KMS-11 (cell line): Measurements from ENCODE around the gene ASCC1.
"Not testable (repeated sequence)": the region's sequence is repeated elsewhere in the genome, so short reads cannot be mapped to it uniquely, and the experiment has no call there.

Experiments used
- H2AFZ ChIP-seq: fragments of 200-600 bp; sonication (generic); 2 replicates; pipeline ENCODE4 v1.6.1; 2016; ENCODE audit warnings: antibody characterized with exemption, mixed run types, low read depth
- H3K27ac ChIP-seq: fragments of 200-600 bp; sonication (generic); 2 replicates; pipeline ENCODE4 v1.6.1; 2016; ENCODE audit warnings: mild to moderate bottlenecking, mixed run types
- H3K27me3 ChIP-seq: fragments of 200-600 bp; sonication (generic); 2 replicates; pipeline ENCODE4 v1.6.1; 2017; ENCODE audit warnings: mild to moderate bottlenecking, low read depth, mixed run types, moderate library complexity; ENCODE audit not compliant: insufficient read depth
- H3K36me3 ChIP-seq: fragments of 200-600 bp; sonication (generic); 2 replicates; pipeline ENCODE4 v1.6.1; 2017; ENCODE audit warnings: mild to moderate bottlenecking, mixed run types; ENCODE audit not compliant: insufficient read depth
- H3K4me1 ChIP-seq: fragments of 200-600 bp; sonication (generic); 2 replicates; pipeline ENCODE4 v1.6.1; 2016; ENCODE audit warnings: mild to moderate bottlenecking, low read depth, mixed run types; ENCODE audit not compliant: poor library complexity, severe bottlenecking
- H3K4me2 ChIP-seq: fragments of 200-600 bp; sonication (generic); 2 replicates; pipeline ENCODE4 v1.7.0; 2016; ENCODE audit warnings: mild to moderate bottlenecking, mixed run types
- H3K4me3 ChIP-seq: fragments of 200-600 bp; sonication (generic); IDR thresholded peaks from 2 replicates; pipeline ENCODE4 v1.6.1; 2017; ENCODE audit warnings: low read depth, low read length, mixed read lengths; ENCODE audit not compliant: insufficient read depth
- H3K79me2 ChIP-seq: fragments of 200-600 bp; sonication (generic); 2 replicates; pipeline ENCODE4 v1.6.1; 2016; ENCODE audit warnings: low read depth, mixed run types; ENCODE audit not compliant: insufficient read depth
- H3K9ac ChIP-seq: fragments of 200-600 bp; sonication (generic); 2 replicates; pipeline ENCODE4 v1.6.1; 2016; ENCODE audit warnings: mild to moderate bottlenecking, mixed run types
- H4K20me1 ChIP-seq: fragments of 200-600 bp; sonication (generic); 2 replicates; pipeline ENCODE4 v1.6.1; 2016; ENCODE audit warnings: mild to moderate bottlenecking, mixed run types; ENCODE audit not compliant: insufficient read depth
- CTCF ChIP-seq: fragments of 200-600 bp; sonication (generic); conservative IDR thresholded peaks from 2 replicates; pipeline ENCODE4 v1.6.1; 2017; ENCODE audit warnings: low read depth, mild to moderate bottlenecking, antibody characterized with exemption, low read length, moderate library complexity, mixed read lengths

The ASCC1 gene

GRCh38 chr10:72218325-72218724 is 2.2 kb upstream of the ASCC1 start:
- no peaks in the 10 kb centered on the region for H3K36me3 ChIP-seq
- peaks cover 56% of the 10 kb centered on the region for H3K79me2 ChIP-seq
- H2AFZ ChIP-seq = no peak overlapping the region
- no peaks in the 10 kb centered on the region for H3K27me3 ChIP-seq
- no peak overlapping the region for H3K4me3 ChIP-seq
- H3K4me2 ChIP-seq = no peak overlapping the region
- H4K20me1 ChIP-seq = no peaks in the 10 kb centered on the region
- H3K27ac ChIP-seq = no peak overlapping the region
- peaks cover 38% of the 10 kb centered on the region for H3K4me1 ChIP-seq
- TF ChIP-seq CTCF = no peak
- H3K9ac ChIP-seq = no peak overlapping the region

- not testable (repeated sequence) for H2AFZ ChIP-seq, H3K36me3 ChIP-seq, H3K4me3 ChIP-seq, H3K27ac ChIP-seq, H3K27me3 ChIP-seq, H3K9ac ChIP-seq, H3K4me2 ChIP-seq, H4K20me1 ChIP-seq
- H3K79me2 ChIP-seq = peaks cover 16% of the 10 kb centered on the region
- peaks cover 27% of the 10 kb centered on the region for H3K4me1 ChIP-seq
These were observed 4.2 kb downstream of the ASCC1 start for GRCh38 chr10:72211832-72212231.

- not testable (repeated sequence) for H4K20me1 ChIP-seq, H3K36me3 ChIP-seq, H3K4me3 ChIP-seq, H3K27ac ChIP-seq, H2AFZ ChIP-seq, H3K27me3 ChIP-seq, H3K4me2 ChIP-seq, H3K9ac ChIP-seq
- peaks cover 23% of the 10 kb centered on the region for H3K4me1 ChIP-seq
- H3K79me2 ChIP-seq = peaks cover 12% of the 10 kb centered on the region
These were observed 4.7 kb downstream of the ASCC1 start for GRCh38 chr10:72211381-72211780.

GRCh38 chr10:72208526-72208925 is 7.5 kb downstream of the ASCC1 start:
- not testable (repeated sequence) for H2AFZ ChIP-seq, H3K36me3 ChIP-seq, H4K20me1 ChIP-seq, H3K27me3 ChIP-seq, H3K27ac ChIP-seq, H3K9ac ChIP-seq, H3K79me2 ChIP-seq, H3K4me2 ChIP-seq, H3K4me3 ChIP-seq
- H3K4me1 ChIP-seq = peaks cover 13% of the 10 kb centered on the region

- no peak for TF ChIP-seq CTCF
- H3K36me3 ChIP-seq = no peaks in the 10 kb centered on the region
- H4K20me1 ChIP-seq = no peaks in the 10 kb centered on the region
- peaks cover 13% of the 10 kb centered on the region for H3K4me1 ChIP-seq
- H3K4me2 ChIP-seq = no peak overlapping the region
- H3K4me3 ChIP-seq = no peak overlapping the region
- no peaks in the 10 kb centered on the region for H3K27me3 ChIP-seq
- no peaks in the 10 kb centered on the region for H3K79me2 ChIP-seq
- H2AFZ ChIP-seq = no peak overlapping the region
- no peak overlapping the region for H3K27ac ChIP-seq
- no peak overlapping the region for H3K9ac ChIP-seq
These were observed 9.4 kb downstream of the ASCC1 start for GRCh38 chr10:72206511-72207229.

GRCh38 chr10:72204724-72205123 is 11.4 kb downstream of the ASCC1 start:
- Histone ChIP-seq H3K4me3 (no peak overlapping the region), H3K9ac (no peak overlapping the region), H2AFZ (no peak overlapping the region), H3K4me1 (peaks cover 13% of the 10 kb centered on the region), H3K79me2 (no peaks in the 10 kb centered on the region), H4K20me1 (no peaks in the 10 kb centered on the region), H3K36me3 (no peaks in the 10 kb centered on the region), H3K4me2 (no peak overlapping the region), H3K27ac (no peak overlapping the region), H3K27me3 (no peaks in the 10 kb centered on the region)
- no peak for TF ChIP-seq CTCF
